Esophagus squamous epithelium (tissue), 5 donors: ENCODE measurements around the gene BUB3. TPM values are rescaled to one million over a fixed set of nuclear protein-coding genes. Genes with fewer than 3 reads are reported as not detected.
"Not testable (repeated sequence)": the region's sequence is repeated elsewhere in the genome, so short reads cannot be mapped to it uniquely, and the experiment has no call there.

Source experiments
- DNase-seq: peaks from one replicate; lab custom pipeline; 2025; lab: John Stamatoyannopoulos, UW
- H3K27ac ChIP-seq, 4 donors: fragments of 200-600 bp; sonication (generic); one replicate each; pipeline ENCODE4 v1.5.1; 2016 to 2019; ENCODE audit warnings: mild to moderate bottlenecking in 1 of 4
- H3K27me3 ChIP-seq, 4 donors: fragments of 200-600 bp; sonication (generic); 1 replicate in 3 of 4; 2 replicates in 1 of 4; pipeline versions ENCODE4 v1.5.1 to v1.6.0; 2017 to 2021; ENCODE audit warnings: antibody characterized with exemption in 1 of 4
- H3K36me3 ChIP-seq, 3 donors: fragments of 200-600 bp; sonication (generic); one replicate each; pipeline ENCODE4 v1.5.1; 2016 to 2019
- H3K4me1 ChIP-seq, 3 donors: fragments of 200-600 bp; sonication (generic); one replicate each; pipeline ENCODE4 v1.5.1; 2017 to 2019
- H3K4me3 ChIP-seq, 4 donors: fragments of 200-600 bp; sonication (generic); 1 replicate in 3 of 4; 2 replicates in 1 of 4; pipeline ENCODE4 v1.5.1; 2016 to 2019; ENCODE audit warnings: mild to moderate bottlenecking in 2 of 4, moderate library complexity in 1 of 4
- H3K9me3 ChIP-seq, 3 donors: fragments of 200-600 bp; sonication (generic); one replicate each; pipeline ENCODE4 v1.5.1; 2016 to 2019
- CTCF ChIP-seq, 6 experiments: fragments of 450-650 bp in 4 of 6; fragments of 200-600 bp in 2 of 6; sonication (generic) in 2 of 6; IDR thresholded peaks; one replicate each; pipeline ENCODE4 v1.5.1; 2016 to 2019; ENCODE audit warnings: antibody characterized with exemption in 6 of 6, mild to moderate bottlenecking in 4 of 6, moderate library complexity in 4 of 6
- POLR2A ChIP-seq, 4 donors: fragments of 450-650 bp; IDR thresholded peaks; one replicate each; pipeline ENCODE4 v1.6.1; 2017; ENCODE audit warnings: antibody characterized with exemption in 4 of 4, mild to moderate bottlenecking in 4 of 4, moderate library complexity in 3 of 4
- WGBS, 2 donors: methylation state at CpG; one replicate each; pipeline ENCODE4 v1.1.5; 2018; 5-methylcytosine and 5-hydroxymethylcytosine counted together
- intact Hi-C: fragments of 100-400 bp; cut with DNase I; formaldehyde crosslinking; loops from one replicate; pipeline ENCODE4 v1.15.0; 2022
- total RNA-seq, 4 donors: library from RNA; depleted of rRNA; stranded (reverse); fragments of >200 nt; gene quantifications; one replicate each; pipeline ENCODE4 v1.1.0, GENCODE V29; 2016
- donor health status: DM: yes; HTN: yes; CAD: no.

The BUB3 gene
- total RNA-seq, 4 donors from 2014 or later, result 84.3 to 121 (median 100) TPM

DNA sequence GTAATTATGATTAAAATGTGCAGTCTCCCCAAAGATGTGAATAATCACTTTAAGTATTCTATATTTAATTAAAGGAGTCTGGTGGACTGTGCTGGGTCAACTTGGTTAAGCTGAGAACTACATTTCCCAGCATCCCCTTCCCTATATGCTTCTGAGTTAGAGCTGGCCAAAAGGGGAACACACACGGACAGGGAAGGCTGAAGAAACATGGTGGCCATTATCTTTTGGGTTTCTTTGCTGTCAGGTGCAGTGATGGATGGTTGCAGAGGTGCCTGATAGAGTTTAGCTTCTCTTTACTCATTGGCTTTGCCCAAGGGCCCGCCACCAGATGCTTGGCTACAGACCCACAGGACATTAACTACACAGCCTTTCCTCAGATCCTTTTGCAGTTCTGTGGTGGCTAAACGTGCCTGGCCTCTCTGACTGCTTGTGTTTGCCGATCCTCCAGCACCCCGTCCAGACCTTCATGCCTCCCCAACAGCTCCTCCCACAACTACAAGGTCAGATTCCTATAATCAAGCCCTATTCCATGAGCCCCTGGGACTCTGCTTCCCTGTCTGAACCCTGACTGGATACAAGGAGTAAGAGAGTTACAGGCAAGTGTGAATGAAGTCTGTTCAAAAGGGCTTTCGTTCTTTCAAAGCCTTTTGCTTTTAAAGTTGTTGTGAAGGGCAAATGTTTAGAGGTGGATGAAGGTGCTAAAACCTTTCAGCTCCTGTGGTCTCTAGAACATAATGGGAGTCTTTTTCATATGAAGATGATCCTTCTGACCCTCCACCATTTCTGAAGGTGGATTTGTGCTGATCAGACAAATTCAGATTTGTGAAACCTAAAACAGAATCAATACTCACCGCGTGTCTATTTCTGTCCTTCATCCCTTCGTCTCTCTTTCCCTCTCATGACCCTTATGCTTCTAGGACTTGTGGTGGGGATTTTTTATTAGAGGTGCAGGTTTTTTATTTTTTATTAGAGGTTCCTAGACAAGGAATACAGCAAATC lies 21.5 kb downstream of the BUB3 start:
- Histone ChIP-seq H3K27ac (no peak overlapping the region), H3K36me3 (peaks cover 0 to 46% (median 0%) of the 10 kb centered on the region in 3 donors), H3K9me3 (no peaks in the 10 kb centered on the region), H3K4me3 (no peak overlapping the region), H3K4me1 (no peaks in the 10 kb centered on the region), H3K27me3 (no peaks in the 10 kb centered on the region)
- 72 to 82% methylated on average over 9 of the region's 9 CpGs for WGBS, 2 donors
- intact Hi-C loops, result no loop called here
- DNase-seq, result no peak
- TF ChIP-seq CTCF (IDR thresholded peaks at IDR 0.05), result no peak
- no peak for TF ChIP-seq POLR2A (IDR thresholded peaks at IDR 0.05)

DNA sequence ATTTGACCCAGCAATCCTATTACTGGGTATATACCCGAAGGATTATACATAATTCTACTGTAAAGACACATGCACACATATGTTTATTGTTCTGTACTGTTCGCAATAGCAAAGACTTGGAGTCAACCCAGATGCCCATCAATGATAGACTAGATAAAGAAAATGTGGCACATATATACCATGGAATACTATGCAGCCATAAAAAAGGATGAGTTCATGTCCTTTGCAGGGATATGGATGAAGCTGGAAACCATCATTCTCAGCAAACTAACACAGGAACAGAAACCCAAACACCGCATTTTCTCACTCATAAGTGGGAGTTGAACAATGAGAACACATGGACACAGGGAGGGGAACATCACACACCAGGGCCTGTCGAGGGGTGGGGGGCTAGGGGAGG lies 24.2 kb downstream of the BUB3 start:
- WGBS, 2 donors, result 90% methylated on average over 4 of the region's 4 CpGs
- H3K4me3 ChIP-seq, H3K27me3 ChIP-seq, H3K4me1 ChIP-seq, H3K27ac ChIP-seq, intact Hi-C loops, H3K9me3 ChIP-seq, DNase-seq: not testable (repeated sequence)
- peaks cover 0 to 34% (median 0%) of the 10 kb centered on the region in 3 donors for H3K36me3 ChIP-seq

DNA sequence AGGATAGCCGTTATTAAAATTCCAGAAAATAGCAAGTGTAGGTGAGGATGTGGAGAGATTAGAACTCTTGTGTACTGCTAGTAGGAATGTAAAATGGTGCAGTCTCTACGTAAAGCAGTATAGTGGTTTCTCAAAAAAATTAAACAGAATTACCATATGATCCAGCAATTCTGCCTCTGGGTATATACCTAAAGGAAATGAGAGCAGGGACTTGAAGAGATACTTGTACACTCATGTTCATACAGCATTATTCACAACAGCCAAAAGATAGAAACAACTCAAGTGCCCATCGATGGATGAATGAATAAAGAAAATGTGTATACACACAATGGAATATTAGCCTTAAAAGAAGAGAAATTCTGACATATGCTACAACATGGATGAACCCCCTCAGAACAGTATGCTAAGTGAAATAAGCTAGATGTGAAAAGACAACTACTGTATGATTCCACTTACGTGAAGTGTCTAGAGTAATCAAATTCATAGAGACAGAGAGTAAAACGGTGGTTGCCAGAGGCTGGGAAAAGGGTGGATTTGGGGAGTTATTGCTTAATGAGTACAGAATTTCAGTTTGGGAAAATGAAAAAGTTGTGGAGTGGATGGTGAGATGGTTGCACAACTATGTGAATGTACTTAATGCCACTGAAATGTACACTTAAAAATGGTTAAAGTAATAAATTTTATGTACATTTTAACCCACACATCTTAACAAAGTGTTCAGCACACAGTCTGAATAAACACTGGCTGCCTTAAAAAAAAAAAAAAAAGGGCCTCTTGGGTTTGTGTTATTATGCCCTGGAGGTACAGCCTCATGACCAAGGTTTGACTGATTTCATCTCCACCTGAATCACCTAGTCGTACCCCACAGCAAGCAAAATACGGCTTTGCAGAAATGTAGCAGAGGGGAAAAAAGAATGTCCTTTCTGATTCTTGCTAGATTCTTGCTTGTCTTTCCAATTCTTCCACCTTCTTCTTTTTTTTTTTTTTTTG lies 26.2 kb downstream of the BUB3 start:
- Histone ChIP-seq H3K4me1 (no peaks in the 10 kb centered on the region), H3K4me3 (no peak overlapping the region), H3K27ac (no peak overlapping the region), H3K27me3 (no peaks in the 10 kb centered on the region), H3K36me3 (peaks cover 0 to 33% (median 0%) of the 10 kb centered on the region in 3 donors), H3K9me3 (peaks cover 0 to 15% (median 13%) of the 10 kb centered on the region in 3 donors)
- intact Hi-C loops, result no loop called here
- WGBS, 2 donors, result 85 to 90% methylated on average over 7 of the region's 7 CpGs
- no peak for DNase-seq
- TF ChIP-seq POLR2A (IDR thresholded peaks at IDR 0.05) (no peak), CTCF (IDR thresholded peaks at IDR 0.05) (no peak)

DNA sequence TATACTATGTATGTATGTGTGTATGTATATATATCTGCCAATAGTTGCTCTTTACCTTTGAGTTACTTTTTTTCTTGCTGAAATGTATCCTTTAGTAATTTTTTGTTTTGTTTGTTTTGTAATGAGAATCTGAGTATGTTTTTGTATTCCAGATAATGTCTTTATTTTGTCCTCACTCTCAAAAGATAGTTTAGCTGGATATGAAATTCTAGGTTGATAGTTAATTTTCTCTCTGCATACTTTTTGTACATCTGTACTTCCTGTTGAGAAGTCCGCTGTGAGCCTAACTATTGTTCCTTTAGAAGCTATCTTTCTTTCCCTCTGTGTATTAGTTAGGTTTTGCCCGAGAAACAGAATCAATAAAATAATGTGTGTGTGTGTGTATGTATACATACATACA lies 29.5 kb downstream of the BUB3 start:
- DNase-seq, result no peak
- Histone ChIP-seq H3K9me3 (peaks cover 0 to 17% (median 13%) of the 10 kb centered on the region in 3 donors), H3K27me3 (no peaks in the 10 kb centered on the region), H3K36me3 (peaks cover 0 to 26% (median 0%) of the 10 kb centered on the region in 3 donors), H3K4me3 (no peak overlapping the region), H3K27ac (no peak overlapping the region), H3K4me1 (no peaks in the 10 kb centered on the region)
- 100% methylated on average over 2 of the region's 2 CpGs for WGBS, 2 donors
- intact Hi-C loops, result no loop called here
- no peak for TF ChIP-seq POLR2A (IDR thresholded peaks at IDR 0.05)
- no peak for TF ChIP-seq CTCF (IDR thresholded peaks at IDR 0.05)

- Histone ChIP-seq H3K9me3 (peaks cover 0 to 14% (median 13%) of the 10 kb centered on the region in 3 donors), H3K4me1 (no peaks in the 10 kb centered on the region), H3K36me3 (peaks cover 0 to 52% (median 0%) of the 10 kb centered on the region in 3 donors), H3K4me3 (no peak overlapping the region), H3K27ac (no peak overlapping the region), H3K27me3 (no peaks in the 10 kb centered on the region)
- 90 to 94% methylated on average over 5 of the region's 5 CpGs for WGBS, 2 donors
- TF ChIP-seq POLR2A (IDR thresholded peaks at IDR 0.05), result no peak
- TF ChIP-seq CTCF (IDR thresholded peaks at IDR 0.05), result no peak
- no peak for DNase-seq
- intact Hi-C loops, result no loop called here
Measured at GRCh38 chr10:123187781-123188180, 33.6 kb downstream of the BUB3 start.
